ENCODE data around the gene PSMA8. TPM values are rescaled to one million over a fixed set of nuclear protein-coding genes. Genes with fewer than 3 reads are reported as not detected.
"Not testable (repeated sequence)": the region's sequence is repeated elsewhere in the genome, so short reads cannot be mapped to it uniquely, and the experiment has no call there.

The PSMA8 gene
- total RNA-seq, 1 experiment from 2014 or later: not detected

DNA sequence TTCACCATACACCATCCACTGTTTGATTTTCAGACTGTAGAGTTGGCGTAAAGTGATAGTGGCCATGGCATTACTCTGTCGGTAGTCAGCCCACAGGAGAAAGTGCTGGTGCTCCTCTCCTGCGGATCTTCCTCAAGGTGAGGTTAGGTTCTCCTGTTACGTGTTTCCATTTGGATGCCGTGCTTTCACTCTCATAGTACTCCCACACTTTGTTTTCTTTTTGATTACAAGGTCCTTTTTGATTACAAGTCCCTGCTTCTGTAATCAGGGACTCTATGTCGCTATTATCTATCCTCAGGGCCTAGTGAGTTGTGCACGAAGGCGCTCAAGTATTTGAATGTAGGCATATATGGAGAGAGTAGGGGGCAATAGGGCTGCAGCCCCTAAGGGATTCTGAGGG, 96.8 kb downstream of the PSMA8 start:
- H3K4me3 ChIP-seq (ENCODE audit: low read depth, low read length, poor library complexity, severe bottlenecking): no peak overlapping the region
- no peak overlapping the region for H3K27ac ChIP-seq (ENCODE audit: low read depth, low read length, poor library complexity, severe bottlenecking)
- ChIA-PET CTCF (no interaction called here), POLR2A (ENCODE audit: low non-redundant PET) (no interaction called here)
- intact Hi-C loops (cut with micrococcal nuclease; ENCODE audit: unreplicated experiment): no loop called here
- H3K36me3 ChIP-seq (ENCODE audit: insufficient read depth, low read length, poor library complexity, severe bottlenecking): no peaks in the 10 kb centered on the region
- H3K4me1 ChIP-seq (ENCODE audit: insufficient read depth, low read length, poor library complexity, severe bottlenecking): no peaks in the 10 kb centered on the region
- H3K9me3 ChIP-seq (ENCODE audit: low read depth, low read length, poor library complexity, severe bottlenecking): no peaks in the 10 kb centered on the region
- no peak for TF ChIP-seq CTCF (conservative IDR thresholded peaks at IDR 0.05; ENCODE audit: low read depth, low read length)
- no peak for TF ChIP-seq EZH2 (IDR thresholded peaks at IDR 0.05; ENCODE audit: borderline replicate concordance, low read depth, low read length, poor library complexity, severe bottlenecking)
- BruUV-seq (replicated peaks): no TSS peak
- no peaks in the 10 kb centered on the region for H3K27me3 ChIP-seq (replicated peaks; ENCODE audit: insufficient read depth, low read depth, low read length, poor library complexity)
- DNase-seq (ENCODE audit: low spot score): no peak

DNA sequence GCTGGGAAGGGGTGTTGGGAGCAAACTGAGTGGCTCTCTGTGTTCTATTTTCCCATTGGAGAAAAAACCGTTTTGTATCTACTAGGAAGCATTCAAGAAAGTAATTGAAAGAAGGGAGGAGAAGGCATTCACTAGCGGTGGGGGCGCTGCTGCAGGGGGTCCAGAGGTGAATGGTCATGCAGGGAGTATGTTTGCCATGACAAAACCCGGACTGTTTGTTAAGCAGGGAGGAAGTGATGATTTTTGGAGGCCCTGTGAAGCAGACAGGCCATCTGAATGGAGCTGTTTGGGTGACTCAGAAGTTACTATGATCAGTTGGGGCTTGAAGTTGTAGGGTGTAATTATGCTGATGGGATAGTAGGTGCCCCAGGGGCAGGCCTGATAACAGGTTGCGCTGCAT, 99.5 kb downstream of the PSMA8 start:
- intact Hi-C loops (cut with micrococcal nuclease; ENCODE audit: unreplicated experiment): no loop called here
- DNase-seq (ENCODE audit: low spot score): no peak
- CTCF ChIA-PET: no interaction called here
- Histone ChIP-seq H3K36me3 (ENCODE audit: insufficient read depth, low read length, poor library complexity, severe bottlenecking) (no peaks in the 10 kb centered on the region), H3K27ac (ENCODE audit: low read depth, low read length, poor library complexity, severe bottlenecking) (no peak overlapping the region), H3K4me3 (ENCODE audit: low read depth, low read length, poor library complexity, severe bottlenecking) (no peak overlapping the region), H3K9me3 (ENCODE audit: low read depth, low read length, poor library complexity, severe bottlenecking) (no peaks in the 10 kb centered on the region), H3K27me3 (replicated peaks; ENCODE audit: insufficient read depth, low read depth, low read length, poor library complexity) (no peaks in the 10 kb centered on the region), H3K4me1 (ENCODE audit: insufficient read depth, low read length, poor library complexity, severe bottlenecking) (no peaks in the 10 kb centered on the region)
- no TSS peak for BruUV-seq (replicated peaks)
- POLR2A ChIA-PET (ENCODE audit: low non-redundant PET): no interaction called here
- TF ChIP-seq EZH2 (IDR thresholded peaks at IDR 0.05; ENCODE audit: borderline replicate concordance, low read depth, low read length, poor library complexity, severe bottlenecking): no peak
- TF ChIP-seq CTCF (conservative IDR thresholded peaks at IDR 0.05; ENCODE audit: low read depth, low read length): no peak

- H3K36me3 ChIP-seq (ENCODE audit: insufficient read depth, low read length, poor library complexity, severe bottlenecking); intact Hi-C loops (cut with micrococcal nuclease; ENCODE audit: unreplicated experiment); BruUV-seq (replicated peaks); H3K4me1 ChIP-seq (ENCODE audit: insufficient read depth, low read length, poor library complexity, severe bottlenecking); CTCF ChIA-PET; H3K27ac ChIP-seq (ENCODE audit: low read depth, low read length, poor library complexity, severe bottlenecking); H3K9me3 ChIP-seq (ENCODE audit: low read depth, low read length, poor library complexity, severe bottlenecking); POLR2A ChIA-PET (ENCODE audit: low non-redundant PET); H3K27me3 ChIP-seq (replicated peaks; ENCODE audit: insufficient read depth, low read depth, low read length, poor library complexity); DNase-seq (ENCODE audit: low spot score); H3K4me3 ChIP-seq (ENCODE audit: low read depth, low read length, poor library complexity, severe bottlenecking): not testable (repeated sequence)
Observed at GRCh38 chr18:26237363-26237762, 103.7 kb downstream of the PSMA8 start.

DNA sequence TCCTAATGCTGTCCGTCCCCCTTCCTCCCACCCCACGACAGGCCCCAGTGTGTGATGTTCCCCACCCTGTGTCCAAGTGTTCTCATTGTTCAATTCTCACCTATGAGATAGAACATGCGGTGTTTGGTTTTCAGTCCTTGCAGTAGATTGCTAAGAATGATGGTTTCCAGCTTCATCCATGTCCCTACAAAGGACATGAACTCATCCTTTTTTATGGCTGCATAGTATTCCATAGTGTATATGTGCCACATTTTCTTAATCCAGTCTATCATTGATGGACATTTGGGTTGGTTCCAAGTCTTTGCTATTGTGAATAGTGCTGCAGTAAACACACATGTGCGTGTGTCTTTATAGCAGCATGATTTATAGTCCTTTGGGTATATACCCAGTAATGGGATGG, 105.0 kb downstream of the PSMA8 start:
- CTCF ChIA-PET; H3K27me3 ChIP-seq (replicated peaks; ENCODE audit: insufficient read depth, low read depth, low read length, poor library complexity); BruUV-seq (replicated peaks); H3K4me3 ChIP-seq (ENCODE audit: low read depth, low read length, poor library complexity, severe bottlenecking); H3K9me3 ChIP-seq (ENCODE audit: low read depth, low read length, poor library complexity, severe bottlenecking); intact Hi-C loops (cut with micrococcal nuclease; ENCODE audit: unreplicated experiment); H3K4me1 ChIP-seq (ENCODE audit: insufficient read depth, low read length, poor library complexity, severe bottlenecking); POLR2A ChIA-PET (ENCODE audit: low non-redundant PET); H3K36me3 ChIP-seq (ENCODE audit: insufficient read depth, low read length, poor library complexity, severe bottlenecking); DNase-seq (ENCODE audit: low spot score); H3K27ac ChIP-seq (ENCODE audit: low read depth, low read length, poor library complexity, severe bottlenecking): not testable (repeated sequence)

- intact Hi-C loops (cut with micrococcal nuclease; ENCODE audit: unreplicated experiment); CTCF ChIA-PET; H3K27ac ChIP-seq (ENCODE audit: low read depth, low read length, poor library complexity, severe bottlenecking); H3K4me3 ChIP-seq (ENCODE audit: low read depth, low read length, poor library complexity, severe bottlenecking); BruUV-seq (replicated peaks); H3K27me3 ChIP-seq (replicated peaks; ENCODE audit: insufficient read depth, low read depth, low read length, poor library complexity); H3K36me3 ChIP-seq (ENCODE audit: insufficient read depth, low read length, poor library complexity, severe bottlenecking); H3K4me1 ChIP-seq (ENCODE audit: insufficient read depth, low read length, poor library complexity, severe bottlenecking); H3K9me3 ChIP-seq (ENCODE audit: low read depth, low read length, poor library complexity, severe bottlenecking); POLR2A ChIA-PET (ENCODE audit: low non-redundant PET); DNase-seq (ENCODE audit: low spot score): not testable (repeated sequence)
Observed at GRCh38 chr18:26242392-26242791, 108.7 kb downstream of the PSMA8 start.

Data from A673 (cell line).